NCI-H128 (cell line): Measurements from ENCODE around the gene ZNF618.

ENCODE experiments used
- DNase-seq: peaks from one replicate; lab custom pipeline; 2025; ENCODE audit not compliant: unreplicated experiment; lab: John Stamatoyannopoulos, UW

Gene ZNF618

DNA sequence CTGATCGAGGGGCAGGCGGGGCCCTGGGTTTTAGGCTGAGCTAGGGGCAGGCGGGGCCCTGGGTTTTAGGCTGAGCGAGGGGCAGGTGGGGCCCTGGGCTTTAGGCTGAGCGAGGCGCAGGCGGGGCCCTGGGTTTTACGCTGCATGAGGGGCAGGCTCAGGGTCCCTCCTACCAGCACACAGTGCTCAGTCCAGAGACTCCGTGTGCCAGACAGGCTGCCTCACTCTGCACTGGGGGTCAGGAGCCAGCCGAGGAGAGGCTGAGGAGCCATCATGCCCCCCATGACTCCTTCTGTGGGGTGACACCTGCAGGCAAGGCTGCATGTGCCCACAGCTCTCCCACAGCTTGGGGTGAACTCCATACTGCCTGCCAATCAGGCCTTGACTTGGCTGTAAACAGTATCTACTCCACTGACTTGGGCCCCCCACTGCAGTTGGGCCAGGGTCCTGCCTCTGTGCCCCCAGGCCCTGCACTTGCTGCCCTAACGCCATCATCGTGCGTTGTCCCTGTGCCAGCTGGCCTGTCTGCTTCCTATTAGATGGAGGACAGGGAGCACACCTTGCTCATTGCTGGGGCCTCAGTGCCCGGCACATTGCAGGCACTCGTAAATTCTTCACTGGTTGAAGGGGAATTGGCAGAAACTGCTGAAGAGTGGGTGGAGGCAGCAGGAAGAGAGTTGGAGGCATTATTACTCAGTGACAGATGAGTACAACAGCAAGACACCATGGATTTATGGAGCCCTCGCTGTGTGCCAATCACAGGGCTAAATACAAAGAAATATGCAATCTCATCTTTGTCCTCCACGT lies 123.3 kb downstream of the ZNF618 start:
- no peak for DNase-seq

DNA sequence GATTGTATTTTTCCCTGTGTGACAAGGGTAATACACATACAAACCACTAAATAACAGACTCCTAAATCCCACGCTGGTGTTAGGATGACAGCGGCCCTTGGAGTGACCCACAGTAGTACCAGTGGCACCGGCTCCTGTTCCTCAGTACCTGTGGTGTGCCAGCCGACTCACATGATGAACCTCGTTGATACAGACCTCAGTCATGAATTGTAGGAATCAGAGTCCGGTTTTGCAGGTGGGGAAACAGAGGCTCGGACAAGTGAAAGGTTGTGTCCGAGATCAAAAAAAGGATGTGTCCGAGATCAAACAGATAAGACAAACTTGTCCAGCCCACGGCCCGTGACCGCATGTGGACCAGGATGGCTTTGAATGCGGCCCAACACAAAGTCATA lies 124.0 kb downstream of the ZNF618 start:
- no peak for DNase-seq

DNA sequence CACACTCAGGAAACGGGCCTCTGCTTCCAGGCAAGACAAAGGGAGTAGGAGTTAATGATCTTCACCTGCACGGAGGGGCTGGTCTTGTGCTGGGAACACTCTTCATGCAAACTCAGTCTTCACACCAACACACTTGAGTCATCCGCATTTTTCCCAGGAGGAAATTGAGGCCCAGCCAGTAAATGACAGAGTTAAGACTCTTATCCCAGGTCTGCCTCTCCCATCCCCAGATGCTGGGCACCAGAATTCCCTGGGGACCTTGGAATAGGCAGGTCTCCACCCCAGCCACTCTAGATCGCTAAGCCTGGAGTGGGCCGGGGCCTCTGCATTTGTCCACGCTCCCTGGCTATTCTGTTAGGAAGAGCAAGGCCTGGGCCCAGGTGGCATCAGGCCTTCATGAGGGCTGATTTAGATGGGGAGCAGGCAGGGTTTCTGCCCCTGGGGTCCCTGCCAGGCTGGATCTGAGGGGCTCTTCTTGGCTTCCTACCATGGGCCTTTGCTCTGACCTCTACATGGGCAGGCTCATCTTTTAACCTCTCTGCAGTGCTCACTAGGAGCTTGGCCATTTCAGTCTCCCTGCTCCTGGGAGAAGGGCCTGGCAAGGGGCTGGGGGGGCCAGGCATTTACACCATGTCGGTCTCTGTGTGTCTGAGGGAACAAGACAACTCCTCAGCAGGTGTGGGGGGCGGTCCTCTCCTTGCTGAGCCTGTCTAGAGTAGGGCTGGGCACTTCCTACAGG lies 124.7 kb downstream of the ZNF618 start:
- DNase-seq: no peak

DNA sequence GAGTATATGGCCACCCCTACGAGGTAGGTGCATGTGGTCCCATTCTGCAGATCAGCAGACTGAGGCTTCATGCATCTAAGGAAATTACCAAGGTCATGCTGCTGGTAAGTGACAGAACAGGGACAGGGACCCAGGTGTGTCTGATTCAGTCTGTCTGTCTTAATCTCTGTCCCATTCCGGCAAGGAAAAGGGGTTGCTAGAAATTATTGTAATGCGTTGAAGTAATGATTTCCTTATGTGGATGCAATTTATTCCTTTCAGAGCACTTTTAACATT lies 125.2 kb downstream of the ZNF618 start:
- no peak for DNase-seq

DNA sequence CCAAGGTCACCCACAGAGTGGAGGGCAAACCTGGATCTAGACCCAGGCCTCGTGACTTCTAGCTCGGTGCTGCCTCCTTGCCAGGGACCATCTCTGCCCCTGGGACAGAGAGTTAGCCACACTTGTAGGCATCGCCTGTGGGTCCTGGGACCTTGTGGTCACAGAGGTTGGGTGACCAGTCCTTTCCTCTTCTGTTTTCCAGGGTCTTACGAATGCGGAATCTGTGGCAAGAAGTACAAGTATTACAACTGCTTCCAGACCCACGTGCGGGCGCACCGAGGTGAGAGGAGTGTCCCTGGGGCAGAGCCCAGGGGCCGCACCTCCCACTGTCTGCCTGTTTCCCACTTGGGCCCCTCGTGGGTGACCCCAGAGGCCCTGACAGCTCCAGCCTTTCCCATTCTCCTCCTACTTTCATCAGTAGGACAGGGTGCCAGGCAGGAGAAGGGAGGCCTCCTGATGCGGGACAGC lies 125.7 kb downstream of the ZNF618 start:
- DNase-seq: no peak

DNA sequence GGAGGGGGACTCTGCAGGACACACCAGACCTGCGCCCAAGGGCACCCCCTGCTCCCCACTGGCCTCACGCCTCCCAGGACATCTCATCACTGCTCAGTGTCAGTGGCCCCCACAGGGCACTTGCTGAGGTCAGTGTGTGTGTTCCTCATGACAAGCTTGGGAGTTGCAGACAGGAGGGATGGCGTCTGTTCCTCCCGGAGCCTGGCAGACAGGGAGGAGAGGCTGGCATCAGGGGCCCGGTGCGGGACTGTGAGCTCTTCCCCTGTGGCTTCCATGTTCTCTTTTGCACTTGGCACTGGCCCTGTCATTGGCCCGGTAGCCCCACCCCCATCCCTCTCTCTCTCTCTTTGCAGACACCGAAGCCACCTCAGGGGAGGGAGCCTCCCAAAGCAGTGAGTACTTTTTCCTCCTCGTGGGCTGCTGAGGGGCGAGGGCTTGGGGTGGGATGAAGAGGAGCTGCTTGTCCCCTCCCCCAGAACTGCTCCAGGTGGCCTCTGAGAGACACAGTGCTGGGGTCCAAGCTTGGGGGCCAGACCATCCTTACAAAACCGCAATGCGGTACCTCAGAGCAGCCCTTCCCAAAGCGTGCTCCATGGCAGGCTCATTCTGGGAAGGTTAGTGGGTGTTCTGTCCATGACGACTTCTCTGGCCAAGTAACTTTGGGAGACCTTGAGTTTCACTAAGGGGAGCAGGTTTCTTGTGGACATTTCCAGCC lies 126.3 kb downstream of the ZNF618 start:
- DNase-seq: no peak

DNA sequence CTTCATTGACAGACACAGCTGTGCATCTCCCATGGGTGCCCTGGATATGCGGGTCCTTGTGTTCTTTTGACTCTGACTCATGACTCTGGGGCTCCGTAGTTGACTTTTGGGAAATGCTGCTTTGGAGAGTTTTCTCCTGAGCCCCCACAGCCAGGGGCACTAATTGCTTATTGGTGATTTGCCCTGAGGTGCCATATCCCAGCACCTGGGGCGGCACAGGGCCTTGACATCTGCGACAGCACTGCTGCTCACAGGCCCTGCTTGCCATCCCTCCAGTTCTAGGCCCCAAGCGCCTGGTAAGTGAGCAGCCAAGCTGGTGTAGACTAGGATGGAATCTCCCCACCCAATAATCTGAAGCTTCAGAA lies 126.9 kb downstream of the ZNF618 start:
- DNase-seq: no peak

DNA sequence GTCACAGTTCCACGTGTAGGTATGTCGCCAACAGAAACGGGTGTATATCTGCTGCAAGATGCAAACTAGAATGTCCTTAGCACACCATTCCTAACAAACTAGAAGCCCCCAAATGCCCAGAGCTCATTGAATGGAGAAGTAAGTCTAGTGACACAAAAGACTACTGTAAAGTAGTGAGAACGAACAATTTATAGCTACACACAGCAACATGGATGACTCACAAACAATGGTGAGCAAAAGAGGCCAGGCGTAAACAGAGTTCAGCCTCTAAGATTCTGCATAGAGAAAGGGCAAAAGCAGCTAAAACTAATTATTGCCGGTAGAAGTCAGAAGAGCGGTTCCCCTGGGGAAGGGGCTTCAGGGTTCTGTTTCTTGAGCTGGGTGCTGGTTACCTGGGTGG lies 127.2 kb downstream of the ZNF618 start:
- no peak for DNase-seq

DNA sequence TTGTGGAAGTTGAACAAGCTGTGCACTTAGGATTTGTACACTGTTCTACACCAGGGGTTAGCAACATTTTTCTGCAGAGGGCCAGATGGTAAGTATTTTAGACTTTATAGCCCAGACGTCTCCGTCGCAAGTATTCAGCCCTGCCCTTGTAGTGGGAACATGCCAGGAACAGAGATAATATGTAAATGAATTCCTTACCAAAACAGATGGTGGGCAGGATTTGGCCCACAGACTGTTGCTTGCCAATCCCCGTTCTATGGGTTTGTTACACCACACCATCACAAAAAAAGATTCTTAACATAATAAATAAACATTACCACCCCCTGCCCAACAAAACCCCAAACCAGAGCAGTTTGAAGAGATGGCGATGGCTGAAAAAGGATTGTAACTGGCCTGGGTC lies 127.6 kb downstream of the ZNF618 start:
- no peak for DNase-seq

DNA sequence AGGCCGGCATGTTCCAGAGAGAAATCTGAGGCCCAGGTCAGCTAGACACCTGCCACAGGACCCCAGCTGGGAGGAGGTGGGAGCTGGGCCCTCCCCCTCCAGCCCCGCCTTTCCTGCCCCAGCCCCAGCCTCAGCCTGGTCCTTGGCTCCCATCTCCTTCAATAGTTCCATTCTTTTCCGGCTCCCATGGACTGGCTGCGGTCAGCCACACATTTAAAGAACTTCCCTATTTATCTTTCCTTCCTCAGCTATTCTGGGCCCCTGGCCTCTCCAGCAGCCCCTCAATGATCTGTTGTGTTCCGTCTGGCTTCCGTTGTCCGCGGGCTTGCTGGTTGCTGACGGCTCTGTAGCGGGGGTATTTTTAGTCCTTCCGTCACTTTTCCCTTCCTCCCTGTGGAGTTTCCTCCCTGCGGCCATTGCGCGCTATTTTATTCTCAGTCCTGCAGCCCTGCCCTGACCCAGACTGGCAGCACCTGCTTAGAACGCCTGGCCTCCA lies 128.2 kb downstream of the ZNF618 start:
- no peak for DNase-seq

DNA sequence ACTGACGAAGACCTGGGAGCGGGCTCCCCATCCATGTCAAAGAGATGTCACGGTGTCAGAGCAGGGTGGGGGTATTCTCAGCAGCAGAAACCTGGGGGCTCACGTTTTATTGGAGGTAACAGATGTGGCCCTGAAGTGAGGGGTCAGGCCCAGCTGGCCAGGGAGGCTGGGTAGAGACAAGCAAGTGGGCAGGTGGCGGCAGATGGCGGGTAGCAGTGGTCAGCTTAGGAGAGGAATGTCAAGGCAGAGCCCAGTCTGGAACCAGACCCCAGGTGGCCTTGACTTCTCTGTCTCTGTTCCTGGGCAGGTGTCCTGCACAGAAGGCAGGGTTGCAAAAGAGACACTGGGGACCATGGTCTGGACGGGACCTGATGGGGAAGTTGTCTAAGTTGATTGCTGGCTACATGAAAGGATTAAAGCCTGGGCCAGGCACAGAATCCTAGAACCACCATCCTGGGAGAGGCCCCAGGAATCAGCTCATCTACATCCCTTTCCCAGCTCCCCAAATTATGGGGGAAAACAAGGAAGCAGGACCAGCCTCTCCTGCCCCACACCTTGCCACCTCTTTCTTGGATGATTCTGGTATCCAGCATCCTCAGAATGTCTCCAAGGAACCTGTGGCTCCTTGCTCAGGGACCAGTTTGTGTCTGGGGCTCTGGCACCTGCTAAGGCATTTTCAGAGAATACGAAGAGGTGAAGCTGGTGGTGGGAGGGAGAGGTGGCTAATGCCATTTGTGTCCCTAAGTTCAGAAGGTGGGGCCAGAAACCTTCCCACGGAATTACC lies 129.5 kb downstream of the ZNF618 start:
- no peak for DNase-seq

DNA sequence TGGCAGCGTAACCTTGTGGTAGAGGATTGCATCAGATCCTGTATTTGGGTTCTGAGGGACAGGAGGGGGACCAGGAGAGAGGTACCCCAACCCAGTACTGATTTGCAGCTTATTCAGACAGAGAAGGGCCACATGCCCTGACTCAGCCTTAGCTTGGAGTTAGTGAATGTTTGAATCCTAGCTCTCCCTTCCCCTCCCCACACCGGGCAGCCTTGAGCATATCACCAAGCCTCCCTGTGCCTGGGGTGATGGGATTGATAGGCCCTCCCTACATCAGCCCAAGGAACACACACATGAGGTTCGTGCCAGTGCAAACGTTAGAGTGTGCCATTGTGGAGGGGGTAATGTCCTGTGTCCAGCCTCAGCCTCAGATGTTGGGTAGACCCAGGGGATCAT lies 130.0 kb downstream of the ZNF618 start:
- no peak for DNase-seq

DNA sequence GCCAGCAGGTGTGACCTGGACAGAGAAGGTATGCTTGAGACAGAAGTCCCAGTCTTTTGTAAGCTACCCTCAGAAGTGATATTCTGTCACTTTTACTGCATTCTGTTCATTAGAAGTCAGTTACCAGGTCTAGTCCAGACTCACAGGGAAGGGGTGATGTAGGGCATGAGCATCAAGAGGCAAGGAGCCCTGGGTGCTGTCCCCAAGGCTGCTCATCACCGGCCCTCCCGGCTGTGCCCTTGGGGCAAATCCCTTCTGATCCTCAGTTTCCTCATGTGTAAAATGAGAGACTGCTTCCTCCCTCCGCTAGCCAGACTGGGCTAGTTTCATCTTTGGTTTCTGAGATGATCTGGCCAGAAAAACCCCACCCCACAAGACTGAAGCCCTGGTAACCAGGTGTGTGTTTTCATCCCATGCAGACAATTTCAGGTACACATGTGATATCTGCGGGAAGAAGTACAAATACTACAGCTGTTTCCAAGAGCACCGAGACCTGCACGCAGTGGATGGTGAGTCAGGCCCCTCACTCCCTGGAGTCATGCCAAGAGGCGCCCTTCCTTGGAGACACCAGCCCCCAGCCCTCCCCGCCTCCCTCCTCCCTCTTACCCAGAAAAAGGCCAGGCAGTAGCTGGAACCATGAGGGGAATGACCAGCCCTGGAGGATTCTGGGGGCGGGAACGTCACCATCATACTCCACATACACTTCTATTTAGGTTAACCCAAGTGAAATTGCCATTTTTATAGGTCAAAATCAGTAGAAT lies 131.0 kb downstream of the ZNF618 start:
- DNase-seq: no peak

DNA sequence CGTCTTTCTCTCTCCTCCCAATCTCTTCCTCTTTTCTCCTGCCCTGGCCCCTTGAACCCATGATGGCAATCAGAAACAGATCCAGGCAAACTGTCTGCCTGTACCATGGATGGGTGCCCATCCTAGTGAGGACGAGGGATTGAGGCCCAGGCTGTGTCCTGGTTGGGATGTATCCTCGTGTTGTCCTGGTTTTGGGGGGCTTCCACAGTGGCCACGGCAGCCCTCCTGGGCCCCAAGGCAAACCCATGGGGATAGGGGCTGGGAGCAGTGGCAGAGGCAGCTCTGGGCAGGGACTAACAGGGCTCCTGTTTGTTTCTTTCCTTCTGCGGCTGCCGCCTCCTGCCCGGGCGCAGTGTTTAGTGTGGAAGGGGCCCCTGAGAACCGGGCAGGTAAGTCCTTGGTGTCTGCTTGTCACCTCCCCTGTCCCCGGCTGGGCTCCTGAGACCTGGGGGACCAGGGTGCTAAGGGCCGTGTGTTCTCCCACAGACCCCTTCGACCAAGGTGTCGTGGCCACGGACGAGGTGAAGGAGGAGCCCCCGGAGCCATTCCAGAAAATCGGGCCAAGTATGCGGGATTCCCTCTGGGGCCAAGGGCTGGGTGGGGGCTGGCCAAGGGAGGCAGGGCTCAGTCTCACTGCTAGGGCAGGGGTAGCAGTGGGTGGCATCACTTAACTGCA lies 132.0 kb downstream of the ZNF618 start:
- DNase-seq: no peak

DNA sequence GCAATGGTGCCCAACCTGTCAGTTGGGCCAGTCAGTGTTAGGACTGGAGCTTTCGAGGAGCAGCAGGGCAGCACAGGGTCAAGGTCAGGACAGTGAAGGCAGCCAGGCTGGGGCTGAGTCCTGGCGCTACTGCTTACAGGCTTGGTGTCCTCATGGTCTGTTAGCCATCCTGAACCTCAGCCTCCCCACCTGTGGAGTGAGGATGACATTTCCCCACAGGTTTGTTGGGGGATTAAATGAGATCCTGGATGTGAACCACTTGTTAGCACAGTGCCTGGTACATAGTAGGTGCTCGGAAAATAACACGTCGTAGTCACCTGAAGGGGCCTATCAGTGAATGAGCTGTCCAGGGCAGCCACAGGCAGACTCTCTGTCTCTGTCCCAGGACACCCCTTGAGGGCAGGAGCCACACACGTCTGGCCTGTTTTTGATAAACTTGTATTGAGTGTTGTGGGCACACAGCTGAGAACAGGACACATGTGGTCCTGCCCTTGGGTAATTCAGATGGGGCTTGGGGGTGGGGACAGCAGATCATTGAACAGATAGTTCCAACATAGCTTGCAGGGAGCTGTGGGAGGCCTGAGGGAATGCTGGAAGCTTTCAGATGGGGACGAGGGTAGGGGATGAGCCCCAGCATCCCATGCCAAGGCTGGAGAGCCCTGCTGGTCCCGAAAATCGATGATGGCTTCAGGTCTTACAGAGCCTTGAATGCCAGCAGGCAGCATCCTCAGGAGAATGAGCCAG lies 132.7 kb downstream of the ZNF618 start:
- DNase-seq: no peak

DNA sequence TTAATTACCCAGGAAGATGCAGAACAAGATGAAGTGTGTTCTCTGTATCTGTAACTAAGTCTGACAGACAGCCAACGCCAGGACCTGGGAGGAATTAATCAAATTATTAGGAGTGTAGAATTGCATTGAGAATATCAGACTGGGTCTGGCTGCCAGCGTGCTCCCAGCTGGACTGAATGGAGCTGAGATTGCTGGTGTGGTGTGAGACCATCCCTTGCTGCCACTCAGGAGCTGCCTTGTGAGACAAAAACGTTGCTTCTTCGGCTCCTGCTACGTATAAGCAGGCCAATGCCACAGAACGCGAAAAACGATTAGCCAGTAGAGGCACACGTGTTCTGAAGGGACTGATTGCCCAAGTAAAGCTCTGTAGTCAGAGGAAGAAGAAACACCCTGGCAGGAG lies 135.2 kb downstream of the ZNF618 start:
- DNase-seq: no peak

DNA sequence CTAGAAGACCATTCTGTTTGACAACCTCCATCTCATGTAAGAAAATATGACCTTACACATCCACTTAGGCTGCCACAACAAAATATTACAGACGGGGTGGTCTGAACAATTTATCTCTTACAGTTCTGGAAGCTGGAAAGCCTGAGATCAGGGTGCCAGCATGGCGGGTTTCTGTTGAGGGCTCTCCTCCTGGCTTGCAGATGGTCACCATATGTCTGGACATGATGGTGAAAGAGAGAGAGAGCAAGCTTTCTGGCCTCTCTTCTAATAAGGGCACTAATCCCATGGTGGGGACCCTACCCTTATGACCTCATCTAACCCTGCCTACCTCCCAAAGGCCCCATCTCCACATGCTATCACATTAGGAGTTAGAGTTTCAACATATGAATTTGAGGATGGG lies 136.0 kb downstream of the ZNF618 start:
- DNase-seq: no peak

DNA sequence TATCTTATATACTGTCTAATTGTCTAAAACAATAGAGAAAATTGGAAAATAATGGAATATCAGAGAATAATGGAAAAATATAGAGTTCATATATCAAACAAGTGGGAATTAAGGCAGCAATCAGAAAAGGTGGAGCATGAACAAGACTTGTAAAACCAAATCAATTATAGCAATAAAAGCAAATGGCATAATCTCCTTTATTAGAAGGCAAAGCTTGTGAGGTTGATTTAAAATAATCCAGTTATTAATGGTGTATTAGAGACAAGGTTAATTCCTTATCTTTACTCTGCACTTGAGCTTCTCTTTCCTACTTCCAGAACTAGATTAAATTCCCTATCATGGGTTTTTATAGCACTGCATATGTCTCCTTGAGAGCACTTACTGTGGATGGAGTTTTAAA lies 137.9 kb downstream of the ZNF618 start:
- no peak for DNase-seq

DNA sequence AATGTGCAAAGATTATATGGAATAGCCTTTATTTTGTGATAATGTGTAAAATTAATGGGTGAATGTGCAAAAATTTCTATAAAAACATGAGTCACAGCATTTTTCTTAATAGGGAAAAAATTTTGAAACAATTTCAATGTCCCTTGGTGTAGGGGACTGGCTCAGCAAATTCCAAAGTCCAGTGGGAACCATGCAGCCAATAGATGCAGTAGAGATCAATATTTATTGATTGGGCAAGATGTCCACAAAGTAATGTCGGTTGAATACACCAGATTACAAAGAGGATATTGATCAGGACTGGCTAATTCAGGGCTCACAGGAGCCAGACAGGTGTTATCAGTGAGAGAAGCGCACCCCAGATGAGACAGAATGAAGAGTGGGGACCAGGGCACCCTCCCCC lies 139.5 kb downstream of the ZNF618 start:
- no peak for DNase-seq
